IMR-90 (cell line): ENCODE data around the gene JAKMIP2.

Experiments
- BHLHE40 ChIP-seq: fragments of 150-350 bp; IDR thresholded peaks from 2 replicates; pipeline ENCODE4 v1.6.1; 2016; ENCODE audit warnings: mild to moderate bottlenecking, low read depth, low read length
- CHD1 ChIP-seq: IDR thresholded peaks from 2 replicates; pipeline ENCODE4 v1.6.1; 2012; ENCODE audit warnings: low read depth, low read length, improper control_type of control experiment
- MAZ ChIP-seq: IDR thresholded peaks from 2 replicates; pipeline ENCODE4 v1.6.1; 2012; ENCODE audit warnings: low read depth, mild to moderate bottlenecking, low read length, improper control_type of control experiment, moderate library complexity, borderline replicate concordance
- NFE2L2 ChIP-seq: fragments of 150-350 bp; IDR thresholded peaks from 2 replicates; pipeline ENCODE4 v1.6.1; 2016; ENCODE audit warnings: low read depth, mild to moderate bottlenecking, low read length
- POLR2A ChIP-seq: IDR thresholded peaks from 2 replicates; pipeline ENCODE4 v1.6.1; 2012; ENCODE audit warnings: mild to moderate bottlenecking, low read depth, low read length
- RAD21 ChIP-seq: IDR thresholded peaks from 2 replicates; pipeline ENCODE4 v1.6.1; 2012; ENCODE audit warnings: low read length, improper control_type of control experiment
- TF ChIP-seq, protein P1 (sequence below): conservative IDR thresholded peaks from 2 replicates; pipeline ENCODE4 v1.5.1; 2012; ENCODE audit warnings: mild to moderate bottlenecking, low read depth, low read length, improper control_type of control experiment

DNA sequence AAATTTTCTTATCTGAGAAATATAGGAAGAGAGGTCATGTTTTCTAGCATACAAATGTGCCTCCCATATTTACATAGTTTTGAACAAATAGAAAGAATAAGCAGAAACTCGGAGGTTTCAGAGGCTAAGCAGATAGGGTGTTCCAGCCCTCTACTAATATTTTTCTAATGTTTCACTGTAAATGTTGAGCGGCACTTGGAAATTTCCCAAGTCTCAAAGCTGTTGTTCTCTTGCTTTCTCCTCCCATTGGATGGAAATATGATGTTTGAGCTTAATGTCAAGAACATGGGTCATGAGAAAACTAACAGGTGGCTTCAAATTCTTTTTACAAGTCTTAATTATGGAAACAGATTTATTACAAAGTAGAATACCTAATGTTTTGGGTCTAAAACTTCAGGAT lies 43.8 kb upstream of the JAKMIP2 start:
- TF ChIP-seq, protein P1, sequence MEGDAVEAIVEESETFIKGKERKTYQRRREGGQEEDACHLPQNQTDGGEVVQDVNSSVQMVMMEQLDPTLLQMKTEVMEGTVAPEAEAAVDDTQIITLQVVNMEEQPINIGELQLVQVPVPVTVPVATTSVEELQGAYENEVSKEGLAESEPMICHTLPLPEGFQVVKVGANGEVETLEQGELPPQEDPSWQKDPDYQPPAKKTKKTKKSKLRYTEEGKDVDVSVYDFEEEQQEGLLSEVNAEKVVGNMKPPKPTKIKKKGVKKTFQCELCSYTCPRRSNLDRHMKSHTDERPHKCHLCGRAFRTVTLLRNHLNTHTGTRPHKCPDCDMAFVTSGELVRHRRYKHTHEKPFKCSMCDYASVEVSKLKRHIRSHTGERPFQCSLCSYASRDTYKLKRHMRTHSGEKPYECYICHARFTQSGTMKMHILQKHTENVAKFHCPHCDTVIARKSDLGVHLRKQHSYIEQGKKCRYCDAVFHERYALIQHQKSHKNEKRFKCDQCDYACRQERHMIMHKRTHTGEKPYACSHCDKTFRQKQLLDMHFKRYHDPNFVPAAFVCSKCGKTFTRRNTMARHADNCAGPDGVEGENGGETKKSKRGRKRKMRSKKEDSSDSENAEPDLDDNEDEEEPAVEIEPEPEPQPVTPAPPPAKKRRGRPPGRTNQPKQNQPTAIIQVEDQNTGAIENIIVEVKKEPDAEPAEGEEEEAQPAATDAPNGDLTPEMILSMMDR, result no peak
- TF ChIP-seq BHLHE40, result no peak
- no peak for TF ChIP-seq MAZ
- no peak for TF ChIP-seq NFE2L2
- no peak for TF ChIP-seq CHD1
- TF ChIP-seq RAD21, result no peak
- TF ChIP-seq POLR2A, result no peak
